Esophagus muscularis mucosa (tissue), 4 donors: Measurements from ENCODE around the gene ZMYND12. TPM values are rescaled to one million over a fixed set of nuclear protein-coding genes. Genes with fewer than 3 reads are reported as not detected.

Experiments used
- DNase-seq: peaks from one replicate; pipeline ENCODE4 v3.0.0-alpha.2; 2017; ENCODE audit errors: extremely low spot score
- H3K27ac ChIP-seq, 4 donors: fragments of 200-600 bp; sonication (generic); replicated peaks in 1 of 4; 1 replicate in 3 of 4; 2 replicates in 1 of 4; pipeline ENCODE4 v1.5.1; 2016 to 2019; ENCODE audit warnings: mild to moderate bottlenecking in 1 of 4
- H3K27me3 ChIP-seq, 4 donors: fragments of 200-600 bp; sonication (generic); one replicate each; pipeline versions ENCODE4 v1.5.1 to v1.6.0; 2016 to 2019
- H3K36me3 ChIP-seq, 4 donors: fragments of 200-600 bp; sonication (generic); one replicate each; pipeline ENCODE4 v1.5.1; 2016 to 2019
- H3K4me1 ChIP-seq, 4 donors: fragments of 200-600 bp; sonication (generic); one replicate each; pipeline ENCODE4 v1.5.1; 2016 to 2019
- H3K4me3 ChIP-seq, 4 donors: fragments of 200-600 bp; sonication (generic); 1 replicate in 2 of 4; 2 replicates in 2 of 4; pipeline ENCODE4 v1.5.1; 2016 to 2019; ENCODE audit warnings: mild to moderate bottlenecking in 4 of 4, moderate library complexity in 1 of 4
- H3K9me3 ChIP-seq, 4 donors: fragments of 200-600 bp; sonication (generic); 1 replicate in 3 of 4; 2 replicates in 1 of 4; pipeline ENCODE4 v1.5.1; 2016 to 2019
- CTCF ChIP-seq, 3 experiments: fragments of 200-600 bp in 2 of 3; fragments of 450-650 bp in 1 of 3; sonication (generic) in 2 of 3; IDR thresholded peaks; one replicate each; pipeline ENCODE4 v1.5.1; 2017 to 2019; ENCODE audit warnings: antibody characterized with exemption in 3 of 3, mild to moderate bottlenecking in 2 of 3, moderate library complexity in 1 of 3
- EP300 ChIP-seq: sonication (generic); formaldehyde crosslinking; IDR thresholded peaks from one replicate; pipeline ENCODE4 v1.6.1; 2017; ENCODE audit warnings: antibody characterized with exemption
- POLR2A ChIP-seq: fragments of 450-650 bp; IDR thresholded peaks from one replicate; pipeline ENCODE4 v1.6.1; 2017; ENCODE audit warnings: antibody characterized with exemption, moderate library complexity, mild to moderate bottlenecking, low read depth
- POLR2AphosphoS5 ChIP-seq, 2 donors: sonication (generic); formaldehyde crosslinking; IDR thresholded peaks; one replicate each; pipeline ENCODE4 v1.6.1; 2017; ENCODE audit warnings: antibody characterized with exemption in 2 of 2
- WGBS: methylation state at CpG from one replicate; pipeline ENCODE4 v1.1.5; 2018; 5-methylcytosine and 5-hydroxymethylcytosine counted together
- intact Hi-C: fragments of 100-400 bp; cut with DNase I; formaldehyde crosslinking; loops from one replicate; pipeline ENCODE4 v1.15.1; 2023
- total RNA-seq, 4 donors: library from RNA; depleted of rRNA; stranded (reverse); fragments of >200 nt; gene quantifications; one replicate each; pipeline versions ENCODE4 v1.1.0 to v1.2.1, GENCODE V29; 2016

The ZMYND12 gene
- total RNA-seq, 4 donors from 2014 or later = 0.23 to 1.7 (median 0.78) TPM; not detected in 1

GRCh38 chr1:42417166-42417565 is 38.7 kb downstream of the ZMYND12 start:
- no peak for DNase-seq
- Histone ChIP-seq H3K4me1 (peaks cover 27 to 34% (median 29%) of the 10 kb centered on the region in 4 donors), H3K27ac (no peak overlapping the region), H3K4me3 (no peak overlapping the region), H3K27me3 (no peaks in the 10 kb centered on the region), H3K9me3 (no peaks in the 10 kb centered on the region), H3K36me3 (no peaks in the 10 kb centered on the region)
- 85% methylated on average over 3 of the region's 3 CpGs for WGBS
- intact Hi-C loops = no loop called here
- TF ChIP-seq POLR2AphosphoS5 (IDR thresholded peaks at IDR 0.05) = no peak
- no peak for TF ChIP-seq POLR2A
- TF ChIP-seq EP300 = no peak
- no peak for TF ChIP-seq CTCF (IDR thresholded peaks at IDR 0.05)

GRCh38 chr1:42414551-42415496 is 41.0 kb downstream of the ZMYND12 start:
- 92% methylated on average over 17 of the region's 17 CpGs for WGBS
- intact Hi-C loops = no loop called here
- no peaks in the 10 kb centered on the region for H3K36me3 ChIP-seq
- TF ChIP-seq POLR2AphosphoS5 (IDR thresholded peaks at IDR 0.05) = no peak
- TF ChIP-seq POLR2A = no peak
- TF ChIP-seq EP300 = no peak
- TF ChIP-seq CTCF (IDR thresholded peaks at IDR 0.05) = no peak
- H3K27me3 ChIP-seq = no peaks in the 10 kb centered on the region
- no peak overlapping the region for H3K27ac ChIP-seq
- no peak for DNase-seq
- H3K4me3 ChIP-seq = no peak overlapping the region
- no peaks in the 10 kb centered on the region for H3K9me3 ChIP-seq
- peaks cover 8 to 10% (median 9%) of the 10 kb centered on the region in 4 donors for H3K4me1 ChIP-seq

- Histone ChIP-seq H3K9me3 (no peaks in the 10 kb centered on the region), H3K27me3 (no peaks in the 10 kb centered on the region), H3K36me3 (peaks cover 0 to 12% (median 5%) of the 10 kb centered on the region in 4 donors), H3K4me3 (no peak overlapping the region), H3K4me1 (no peaks in the 10 kb centered on the region), H3K27ac (no peak overlapping the region)
- intact Hi-C loops = no loop called here
- no peak for DNase-seq
- WGBS = 100% methylated on average over 1 of the region's 1 CpG
- TF ChIP-seq CTCF (IDR thresholded peaks at IDR 0.05) (no peak), POLR2A (no peak), POLR2AphosphoS5 (IDR thresholded peaks at IDR 0.05) (no peak), EP300 (no peak)
Observed at GRCh38 chr1:42403880-42404400, 51.9 kb downstream of the ZMYND12 start.

- Histone ChIP-seq H3K4me3 (no peak overlapping the region), H3K36me3 (peaks cover 0 to under 1% (median 0%) of the 10 kb centered on the region in 4 donors), H3K27me3 (no peaks in the 10 kb centered on the region), H3K27ac (no peak overlapping the region), H3K9me3 (no peaks in the 10 kb centered on the region), H3K4me1 (no peaks in the 10 kb centered on the region)
- DNase-seq = no peak
- no peak for TF ChIP-seq EP300
- TF ChIP-seq POLR2A = no peak
- no peak for TF ChIP-seq CTCF (IDR thresholded peaks at IDR 0.05)
- no peak for TF ChIP-seq POLR2AphosphoS5 (IDR thresholded peaks at IDR 0.05)
- intact Hi-C loops = no loop called here
- WGBS = 80% methylated on average over 10 of the region's 10 CpGs
Observed at GRCh38 chr1:42399315-42400100, 56.3 kb downstream of the ZMYND12 start.
